Motor neuron (in vitro differentiated cells): Measurements from ENCODE around the gene PCDHB8. TPM values are rescaled to one million over a fixed set of nuclear protein-coding genes. Genes with fewer than 3 reads are reported as not detected.
"Not testable (repeated sequence)": the region's sequence is repeated elsewhere in the genome, so short reads cannot be mapped to it uniquely, and the experiment has no call there.

Source experiments
- ATAC-seq, 8 experiments: fragments of 200-7000 bp; cut with Tn5 transposase; replicated peaks in 6 of 8; 2 replicates each; pipeline ENCODE4 v1.8.0; 2021; ENCODE audit warnings: mild to moderate bottlenecking in 8 of 8, moderate library complexity in 8 of 8
- H3K27ac ChIP-seq, 2 donors: fragments of 250-450 bp; sonication (Bioruptor Pico); 2 replicates each; pipeline ENCODE4 v1.9.0; 2021; ENCODE audit warnings: antibody characterized with exemption in 2 of 2, mild to moderate bottlenecking in 2 of 2, moderate library complexity in 1 of 2
- H3K4me1 ChIP-seq, 2 donors: fragments of 250-450 bp; sonication (Bioruptor Pico); replicated peaks in 1 of 2; 2 replicates each; pipeline ENCODE4 v1.6.1; 2021; ENCODE audit warnings: antibody characterized with exemption in 2 of 2, mild to moderate bottlenecking in 2 of 2, moderate library complexity in 1 of 2
- H3K4me3 ChIP-seq, 5 donors: fragments of 250-450 bp; sonication (Bioruptor Pico); 2 replicates each; pipeline ENCODE4 v1.9.0; 2021; ENCODE audit warnings: antibody characterized with exemption in 5 of 5, mild to moderate bottlenecking in 5 of 5, moderate library complexity in 4 of 5
- WGBS, 10 experiments: fragments of 450-650 bp; shearing (Covaris generic); methylation state at CpG; one replicate each; pipeline ENCODE4 v1.0.0; 2022; 5-methylcytosine and 5-hydroxymethylcytosine counted together
- in situ Hi-C, 9 experiments: fragments of 400-800 bp; cut with MboI; loops; one replicate each; pipeline ENCODE4 v1.15.0; 2021; ENCODE audit warnings: low sequenced_read_pairs in 9 of 9, low pct_unique_long_range_greater_than_20kb in 2 of 9; ENCODE audit not compliant: unreplicated experiment in 9 of 9
- total RNA-seq, 8 experiments: library from RNA; unstranded; fragments of 300-600 nt; gene quantifications; 2 replicates each; pipeline versions ENCODE4 v1.2.3 to v1.2.4, GENCODE V29; 2022

The PCDHB8 gene
- 1 to 10 TPM in 4 of 8 experiments, under 1 TPM in 4; 0.11 to 4.4 (median 1.8) TPM for total RNA-seq

- in situ Hi-C loops: loop anchor here in 4 of 9 experiments (25.0 kb wide), 1 partner anchor 385 kb away; no protein-coding TSS in a partner anchor
- 7 to 97% (median 34%) methylated on average over 3 to 12 of the region's 18 CpGs for WGBS, 10 experiments
- H3K4me1 ChIP-seq, H3K27ac ChIP-seq: not testable (repeated sequence)
- H3K4me3 ChIP-seq: peak within 1 kb of the TSS in 2 of 5 donors; percentile 26 to 30
- peak in 4 of 8 experiments; percentile 44 to 92 (median 51) for ATAC-seq
Observed at GRCh38 chr5:141177577-141178191, at the start of gene PCDHB8. Gene PCDHB8 (plus strand): TSS chr5:141177790. CDS start chr5:141178035, 245 bp downstream.

- H3K4me1 ChIP-seq: no peaks in the 10 kb centered on the region
- H3K4me3 ChIP-seq: peak within 1 kb of the TSS in 3 of 5 donors; percentile 33 to 66 (median 43)
- H3K27ac ChIP-seq: peak within 1 kb of the TSS in 1 of 2 donors; percentile 80
- in situ Hi-C loops: no loop called here
- WGBS, 10 experiments: 7 to 90% (median 52%) methylated on average over 5 to 20 of the region's 22 CpGs
- peak in 3 of 8 experiments; percentile 24 to 91 (median 34) for ATAC-seq
Observed at GRCh38 chr5:141135030-141135717, 42.4 kb upstream of the PCDHB8 start, which contains the start of gene PCDHB5. Gene PCDHB5 (plus strand): TSS chr5:141135206. CDS start chr5:141135435, 229 bp downstream.

- peak overlapping the region in 1 of 2 donors; percentile 80 for H3K27ac ChIP-seq
- in situ Hi-C loops: no loop called here
- no peaks in the 10 kb centered on the region for H3K4me1 ChIP-seq
- H3K4me3 ChIP-seq: peak overlapping the region in 3 of 5 donors; percentile 33 to 66 (median 43)
- ATAC-seq: peak in 1 of 8 experiments; percentile 70
- 0 to 97% (median 47%) methylated on average over 1 to 14 of the region's 19 CpGs; no CpG with 5 or more reads in 1 of the 10 experiments for WGBS, 10 experiments
Observed at GRCh38 chr5:141135718-141136266, 41.8 kb upstream of the PCDHB8 start.

GRCh38 chr5:141137346-141137745, 40.2 kb upstream of the PCDHB8 start:
- H3K4me1 ChIP-seq, H3K27ac ChIP-seq, in situ Hi-C loops, H3K4me3 ChIP-seq, ATAC-seq: not testable (repeated sequence)
- WGBS, 10 experiments: 25 to 80% (median 31%) methylated on average over 1 to 4 of the region's 34 CpGs; no CpG with 5 or more reads in 7 of the 10 experiments

GRCh38 chr5:141149812-141150211, 27.8 kb upstream of the PCDHB8 start, which contains the start of gene PCDHB6:
Gene PCDHB6 (plus strand): TSS chr5:141150057. CDS start chr5:141150258, 201 bp downstream.
- in situ Hi-C loops: loop anchor here in 1 of 9 experiments (25.0 kb wide), 1 partner anchor 112 kb away; no protein-coding TSS in a partner anchor
- 0 to 88% (median 6%) methylated on average over 1 to 18 of the region's 18 CpGs for WGBS, 10 experiments
- Histone ChIP-seq H3K4me3 (peak within 1 kb of the TSS in 3 of 5 donors; percentile 4 to 34 (median 21)), H3K27ac (no peak within 1 kb of the TSS), H3K4me1 (no peaks in the 10 kb centered on the region)
- ATAC-seq: peak in 4 of 8 experiments; percentile 45 to 94 (median 70)

- peak overlapping the region in 3 of 5 donors; percentile 4 to 34 (median 21) for H3K4me3 ChIP-seq
- in situ Hi-C loops: loop anchor here in 1 of 9 experiments (25.0 kb wide), 1 partner anchor 112 kb away; no protein-coding TSS in a partner anchor
- H3K27ac ChIP-seq: no peak overlapping the region
- WGBS, 10 experiments: 5 to 96% (median 29%) methylated on average over 2 to 24 of the region's 33 CpGs
- ATAC-seq: peak in 3 of 8 experiments; percentile 46 to 53 (median 52)
- H3K4me1 ChIP-seq: no peaks in the 10 kb centered on the region
Observed at GRCh38 chr5:141150224-141150992, 27.2 kb upstream of the PCDHB8 start.

- no peak for ATAC-seq
- in situ Hi-C loops: loop anchor here in 1 of 9 experiments (25.0 kb wide), 1 partner anchor 111 kb away; no protein-coding TSS in a partner anchor
- no peaks in the 10 kb centered on the region for H3K4me1 ChIP-seq
- WGBS, 10 experiments: 0 to 73% (median 8%) methylated on average over 1 to 13 of the region's 13 CpGs; no CpG with 5 or more reads in 3 of the 10 experiments
- no peak overlapping the region for H3K27ac ChIP-seq
- H3K4me3 ChIP-seq: peak overlapping the region in 3 of 5 donors; percentile 4 to 34 (median 21)
Observed at GRCh38 chr5:141150993-141151325, 26.6 kb upstream of the PCDHB8 start.

- 90% methylated on average over 16 of the region's 41 CpGs; no CpG with 5 or more reads in 9 of the 10 experiments for WGBS, 10 experiments
- in situ Hi-C loops: loop anchor here in 1 of 9 experiments (25.0 kb wide), 1 partner anchor 111 kb away; no protein-coding TSS in a partner anchor
- not testable (repeated sequence) for ATAC-seq, H3K4me1 ChIP-seq, H3K27ac ChIP-seq
- peak overlapping the region in 1 of 5 donors; percentile 34 for H3K4me3 ChIP-seq
Observed at GRCh38 chr5:141151632-141152031, 26.0 kb upstream of the PCDHB8 start.

GRCh38 chr5:141152096-141152495, 25.5 kb upstream of the PCDHB8 start:
- WGBS, 10 experiments: 0 to 90% (median 73%) methylated on average over 1 to 2 of the region's 36 CpGs; no CpG with 5 or more reads in 7 of the 10 experiments
- in situ Hi-C loops: loop anchor here in 1 of 9 experiments (25.0 kb wide), 1 partner anchor 110 kb away; no protein-coding TSS in a partner anchor
- ATAC-seq, H3K27ac ChIP-seq, H3K4me1 ChIP-seq: not testable (repeated sequence)
- peak overlapping the region in 1 of 5 donors; percentile 14 for H3K4me3 ChIP-seq

GRCh38 chr5:141155540-141156374, 21.8 kb upstream of the PCDHB8 start:
- peak overlapping the region in 3 of 5 donors; percentile 16 to 30 (median 25) for H3K4me3 ChIP-seq
- H3K27ac ChIP-seq: no peak overlapping the region
- in situ Hi-C loops: loop anchor here in 1 of 9 experiments (25.0 kb wide), 1 partner anchor 107 kb away; no protein-coding TSS in a partner anchor
- peak in 3 of 8 experiments; percentile 16 to 40 (median 18) for ATAC-seq
- WGBS, 10 experiments: 0 to 100% (median 36%) methylated on average over 1 to 21 of the region's 21 CpGs
- no peaks in the 10 kb centered on the region for H3K4me1 ChIP-seq

GRCh38 chr5:141157356-141157755, 20.2 kb upstream of the PCDHB8 start:
- not testable (repeated sequence) for H3K4me1 ChIP-seq
- in situ Hi-C loops: loop anchor here in 1 of 9 experiments (25.0 kb wide), 1 partner anchor 105 kb away; no protein-coding TSS in a partner anchor

More at GRCh38 chr5:141157356-141157755, 20.2 kb upstream of the PCDHB8 start:
- not testable (repeated sequence) for H3K27ac ChIP-seq, ATAC-seq, H3K4me3 ChIP-seq
- 60% methylated on average over 3 of the region's 38 CpGs; no CpG with 5 or more reads in 9 of the 10 experiments for WGBS, 10 experiments
